HepG2 (cell line): ENCODE results near the gene MRPL42. TPM values are rescaled to one million over a fixed set of nuclear protein-coding genes. Genes with fewer than 3 reads are reported as not detected.

ENCODE experiments used
- ATAC-seq: fragments of 200-7000 bp; cut with Tn5 transposase; 3 replicates; pipeline ENCODE4 v1.9.1; 2020; ENCODE audit warnings: mild to moderate bottlenecking, moderate library complexity
- BruUV-seq: library from RNA; stranded (reverse); fragments of 400-500 nt; replicated peaks from 2 replicates; lab custom pipeline; 2021; lab: Mats Ljungman, UMichigan
- CTCF ChIA-PET: fragments of 300-600 bp; formaldehyde crosslinking; extraction: SDS; loops from one replicate; lab custom pipeline; 2021; ENCODE audit warnings: low total read pairs, inconsistent platforms, low intra/inter-chr PET ratio; lab: Yijun Ruan, JAX
- POLR2A ChIA-PET: fragments of 350-600 bp; sonication (Branson Sonifier 250); formaldehyde crosslinking; loops from one replicate; lab custom pipeline; 2020; ENCODE audit warnings: antibody characterized with exemption, inconsistent platforms; lab: Yijun Ruan, JAX
- DNase-seq: peaks from one replicate; pipeline ENCODE4 v3.0.0-alpha.2; 2015; ENCODE audit warnings: low spot score
- FAIRE-seq: peaks from 3 replicates; lab custom pipeline; 2011; peaks lifted over from hg19 to GRCh38; lab: Jason Lieb, UNC
- H2AFZ ChIP-seq: one replicate; pipeline ENCODE4 v1.6.1; 2011; ENCODE audit warnings: low read length, inconsistent platforms
- H3K27ac ChIP-seq: fragments of 300-600 bp; 3 replicates; pipeline ENCODE4 v1.8.0; 2011; ENCODE audit warnings: mixed run types, mild to moderate bottlenecking, mixed read lengths, low read length, inconsistent platforms; ENCODE audit not compliant: insufficient read depth; ENCODE audit errors: extremely low read length
- H3K27me3 ChIP-seq, 2 experiments: fragments of 200-600 bp in 1 of 2; 2 replicates in 1 of 2; 3 replicates in 1 of 2; pipeline versions ENCODE4 v1.6.0 to v1.8.0; 2011; ENCODE audit warnings: low read length in 2 of 2, mild to moderate bottlenecking in 2 of 2, moderate library complexity in 2 of 2, inconsistent platforms in 1 of 2; ENCODE audit not compliant: insufficient read depth in 2 of 2, control insufficient read depth in 1 of 2
- H3K36me3 ChIP-seq, 2 experiments: fragments of 200-600 bp in 1 of 2; replicated peaks in 1 of 2; 2 replicates in 1 of 2; 3 replicates in 1 of 2; pipeline versions ENCODE4 v1.5.1 to v1.8.0; 2011; ENCODE audit warnings: low read length in 2 of 2, inconsistent platforms in 1 of 2; ENCODE audit not compliant: insufficient read depth in 2 of 2, control insufficient read depth in 1 of 2
- H3K4me1 ChIP-seq: 2 replicates; pipeline ENCODE4 v1.5.1; 2012; ENCODE audit warnings: low read length, inconsistent platforms; ENCODE audit not compliant: insufficient read depth
- H3K4me2 ChIP-seq: 2 replicates; pipeline ENCODE4 v1.6.0; 2011; ENCODE audit warnings: low read depth, low read length, inconsistent platforms
- H3K4me3 ChIP-seq, 3 experiments: fragments of 200-600 bp in 1 of 3; sonication (generic), shearing (Covaris generic) in 1 of 3; replicated peaks in 1 of 3; 2 replicates each; pipeline ENCODE4 v1.5.1; 2011 to 2016; ENCODE audit warnings: low read length in 3 of 3, inconsistent platforms in 2 of 3, low read depth in 2 of 3, mild to moderate bottlenecking in 2 of 3, control low read depth in 1 of 3, mixed read lengths in 1 of 3; ENCODE audit not compliant: insufficient read depth in 1 of 3
- H3K79me2 ChIP-seq: one replicate; pipeline ENCODE4 v1.6.1; 2011; ENCODE audit warnings: low read length, inconsistent platforms; ENCODE audit not compliant: insufficient read depth
- H3K9ac ChIP-seq: 2 replicates; pipeline ENCODE4 v1.6.0; 2011; ENCODE audit warnings: mild to moderate bottlenecking, low read depth, low read length, inconsistent platforms; ENCODE audit not compliant: insufficient read depth
- H3K9me3 ChIP-seq: 2 replicates; pipeline ENCODE4 v1.5.1; 2012; ENCODE audit warnings: mild to moderate bottlenecking, low read length
- H4K20me1 ChIP-seq: 2 replicates; pipeline ENCODE4 v1.6.0; 2011; ENCODE audit warnings: inconsistent platforms, mild to moderate bottlenecking, low read length, moderate library complexity; ENCODE audit not compliant: insufficient read depth
- MXD4 ChIP-seq: IDR thresholded peaks from 2 replicates; pipeline ENCODE4 v1.6.1; 2016; ENCODE audit warnings: mild to moderate bottlenecking, missing biosample characterization, missing genetic modification reagents
- POLR2AphosphoS5 ChIP-seq: IDR thresholded peaks from 2 replicates; pipeline ENCODE4 v1.6.1; 2012; ENCODE audit warnings: low read depth, low read length
- ZBTB7B ChIP-seq: sonication (generic); formaldehyde crosslinking; IDR thresholded peaks from 2 replicates; pipeline ENCODE4 v1.4.0; 2020; ENCODE audit warnings: missing genetic modification reagents
- ZNF124 ChIP-seq: sonication (generic); formaldehyde crosslinking; IDR thresholded peaks from 2 replicates; pipeline ENCODE4 v1.4.0; 2020; ENCODE audit warnings: missing genetic modification reagents
- ZNF589 ChIP-seq: sonication (generic); formaldehyde crosslinking; conservative IDR thresholded peaks from 2 replicates; pipeline ENCODE4 v1.8.0; 2022; ENCODE audit warnings: mild to moderate bottlenecking, moderate library complexity, missing genetic modification reagents
- ZNF772 ChIP-seq: sonication (generic); formaldehyde crosslinking; IDR thresholded peaks from 2 replicates; pipeline ENCODE4 v1.5.0; 2020; ENCODE audit warnings: mild to moderate bottlenecking, missing genetic modification reagents
- WGBS: methylation state at CpG from one replicate; pipeline ENCODE4 v1.1.6; 2017; ENCODE audit warnings: low lambda C conversion rate; 5-methylcytosine and 5-hydroxymethylcytosine counted together
- in situ Hi-C: cut with HindIII; loops from 2 replicates; pipeline ENCODE4 v1.10.0; 2017; ENCODE audit warnings: low pct_unique_long_range_greater_than_20kb; ENCODE audit not compliant: extremely low pct_ligation_motif_present
- intact Hi-C: fragments of 100-400 bp; cut with micrococcal nuclease; formaldehyde crosslinking; loops from one replicate; pipeline ENCODE4 v1.10.0; 2022; ENCODE audit not compliant: unreplicated experiment
- polyA plus RNA-seq, 8 experiments: library from polyadenylated mRNA; depleted of rRNA in 3 of 8; stranded (reverse) in 7 of 8; unstranded in 1 of 8; fragments of >200 nt; fragmentation: Illumina TruSeq in 4 of 8; extraction: Trizol in 4 of 8; gene quantifications; 2 replicates each; pipeline versions ENCODE4 v1.2.1 to v1.2.3, GENCODE V29; 2011 to 2016; ENCODE audit warnings: low read depth in 4 of 8, missing spikeins in 1 of 8, mixed read lengths in 1 of 8; ENCODE audit not compliant: insufficient read depth in 1 of 8
- total RNA-seq, 5 experiments: library from RNA; depleted of rRNA; stranded (reverse); fragments of >200 nt; fragmentation: Illumina TruSeq; extraction: Trizol; gene quantifications; 2 replicates each; pipeline ENCODE4 v1.2.3, GENCODE V29; 2016; ENCODE audit warnings: low read depth in 1 of 5
- TF ChIP-seq, protein P1 (sequence below): sonication (generic); formaldehyde crosslinking; conservative IDR thresholded peaks from 2 replicates; pipeline ENCODE4 v1.4.0; 2020; ENCODE audit warnings: mild to moderate bottlenecking, missing genetic modification reagents, moderate library complexity
- TF ChIP-seq, protein P2 (sequence below): sonication (generic); formaldehyde crosslinking; conservative IDR thresholded peaks from 2 replicates; pipeline ENCODE4 v1.4.0; 2020; ENCODE audit warnings: missing genetic modification reagents
- TF ChIP-seq, protein P3 (sequence below): sonication (generic); formaldehyde crosslinking; IDR thresholded peaks from 2 replicates; pipeline ENCODE4 v1.4.0; 2020; ENCODE audit warnings: missing genetic modification reagents, borderline replicate concordance

Gene MRPL42
- total and polyA plus RNA-seq, 2 of the 13 experiments (the other 11 are each of a cell fraction or from before 2014, with no cell fraction given), result 93.3 to 148 TPM

DNA sequence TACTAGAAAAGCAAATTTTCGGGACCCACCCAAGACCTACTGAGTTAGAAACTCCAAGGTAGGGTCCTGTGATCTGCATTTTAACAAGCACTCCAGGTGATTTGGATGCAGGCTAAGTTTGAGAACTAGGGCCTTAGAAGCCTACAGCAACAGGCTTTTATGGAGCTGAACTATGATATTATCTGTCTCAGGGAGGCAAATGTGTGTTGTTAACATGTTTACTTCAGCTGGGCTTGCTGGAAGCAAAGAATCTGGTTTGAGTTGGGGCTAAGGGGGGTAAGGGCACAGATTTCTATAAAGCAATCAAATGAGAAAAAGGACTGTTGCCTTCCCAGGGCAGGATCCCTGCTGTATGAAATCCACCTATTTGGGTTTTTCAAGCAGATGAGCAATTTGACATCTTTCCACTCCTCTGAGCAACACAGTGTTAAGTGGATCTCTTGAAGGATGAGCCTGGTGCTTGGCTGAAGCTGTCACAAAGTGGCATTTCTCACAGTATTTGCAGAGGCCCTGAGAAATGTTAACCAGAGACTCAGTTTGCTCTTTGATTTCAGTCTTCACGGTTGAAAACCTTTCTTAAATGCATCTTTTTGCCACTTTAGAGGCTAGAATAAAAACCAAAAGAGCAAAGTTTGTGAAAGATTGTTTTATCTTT lies 68.9 kb downstream of the MRPL42 start:
- FAIRE-seq, result no peak
- peaks cover 6% of the 10 kb centered on the region for H3K4me1 ChIP-seq

DNA sequence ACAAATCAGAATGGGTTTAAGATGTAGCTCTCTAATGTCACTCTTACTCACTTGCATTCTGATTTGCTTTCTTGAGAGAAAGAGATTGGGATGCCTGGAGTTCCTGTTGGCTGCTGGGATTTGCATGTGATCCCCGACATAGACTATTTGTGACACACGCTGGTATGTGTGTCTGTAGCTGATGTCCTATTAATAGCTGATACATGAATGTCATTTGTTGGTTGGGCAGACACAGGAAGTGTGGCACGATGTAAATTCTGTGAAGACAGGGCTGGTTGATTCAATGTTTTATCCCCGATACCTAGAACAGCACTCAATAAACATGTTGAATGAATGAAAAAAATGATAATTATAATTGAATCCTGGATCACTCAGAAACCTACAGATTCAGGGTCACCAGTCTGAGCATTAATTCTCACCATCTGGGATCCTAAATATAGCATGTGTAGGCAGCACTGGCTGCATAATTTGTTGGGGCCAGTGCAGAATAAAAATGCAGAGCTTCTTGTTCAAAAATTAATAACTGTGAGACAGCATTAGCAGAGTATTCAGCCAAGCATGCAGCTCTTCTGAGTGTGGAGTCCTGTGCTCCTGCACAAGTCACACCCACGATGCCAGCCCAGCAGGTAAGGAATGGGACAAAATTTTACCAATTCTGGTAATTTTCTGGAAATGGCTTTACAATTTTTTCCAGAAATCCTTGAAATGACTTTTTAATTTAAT lies 69.6 kb downstream of the MRPL42 start:
- DNase-seq (no peak), FAIRE-seq (no peak), ATAC-seq (no peak)
- H3K36me3 ChIP-seq, result no peaks in the 10 kb centered on the region
- POLR2A ChIA-PET, result no interaction called here
- in situ Hi-C loops (no loop called here), intact Hi-C loops (no loop called here)
- H3K27ac ChIP-seq, result no peak overlapping the region
- peaks cover 0 to 3% of the 10 kb centered on the region in 2 experiments; a peak in 1 of 5 replicates for H3K27me3 ChIP-seq
- no peak overlapping the region for H3K4me2 ChIP-seq
- no peaks in the 10 kb centered on the region for H3K79me2 ChIP-seq
- H2AFZ ChIP-seq, result no peak overlapping the region
- no peaks in the 10 kb centered on the region for H4K20me1 ChIP-seq
- no peak overlapping the region for H3K4me3 ChIP-seq
- H3K9ac ChIP-seq, result no peak overlapping the region
- peaks cover 7% of the 10 kb centered on the region for H3K4me1 ChIP-seq
- no peaks in the 10 kb centered on the region for H3K9me3 ChIP-seq
- no TSS peak for BruUV-seq
- CTCF ChIA-PET, result no interaction called here
- 38% methylated on average over 5 of the region's 5 CpGs for WGBS
- TF ChIP-seq, protein P1, sequence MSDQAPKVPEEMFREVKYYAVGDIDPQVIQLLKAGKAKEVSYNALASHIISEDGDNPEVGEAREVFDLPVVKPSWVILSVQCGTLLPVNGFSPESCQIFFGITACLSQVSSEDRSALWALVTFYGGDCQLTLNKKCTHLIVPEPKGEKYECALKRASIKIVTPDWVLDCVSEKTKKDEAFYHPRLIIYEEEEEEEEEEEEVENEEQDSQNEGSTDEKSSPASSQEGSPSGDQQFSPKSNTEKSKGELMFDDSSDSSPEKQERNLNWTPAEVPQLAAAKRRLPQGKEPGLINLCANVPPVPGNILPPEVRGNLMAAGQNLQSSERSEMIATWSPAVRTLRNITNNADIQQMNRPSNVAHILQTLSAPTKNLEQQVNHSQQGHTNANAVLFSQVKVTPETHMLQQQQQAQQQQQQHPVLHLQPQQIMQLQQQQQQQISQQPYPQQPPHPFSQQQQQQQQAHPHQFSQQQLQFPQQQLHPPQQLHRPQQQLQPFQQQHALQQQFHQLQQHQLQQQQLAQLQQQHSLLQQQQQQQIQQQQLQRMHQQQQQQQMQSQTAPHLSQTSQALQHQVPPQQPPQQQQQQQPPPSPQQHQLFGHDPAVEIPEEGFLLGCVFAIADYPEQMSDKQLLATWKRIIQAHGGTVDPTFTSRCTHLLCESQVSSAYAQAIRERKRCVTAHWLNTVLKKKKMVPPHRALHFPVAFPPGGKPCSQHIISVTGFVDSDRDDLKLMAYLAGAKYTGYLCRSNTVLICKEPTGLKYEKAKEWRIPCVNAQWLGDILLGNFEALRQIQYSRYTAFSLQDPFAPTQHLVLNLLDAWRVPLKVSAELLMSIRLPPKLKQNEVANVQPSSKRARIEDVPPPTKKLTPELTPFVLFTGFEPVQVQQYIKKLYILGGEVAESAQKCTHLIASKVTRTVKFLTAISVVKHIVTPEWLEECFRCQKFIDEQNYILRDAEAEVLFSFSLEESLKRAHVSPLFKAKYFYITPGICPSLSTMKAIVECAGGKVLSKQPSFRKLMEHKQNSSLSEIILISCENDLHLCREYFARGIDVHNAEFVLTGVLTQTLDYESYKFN (CRISPR knock-in tag), result no peak
- no peak for TF ChIP-seq MXD4 (CRISPR knock-in tag)
- no peak for TF ChIP-seq ZBTB7B (CRISPR knock-in tag)
- TF ChIP-seq ZNF589, result no peak
- TF ChIP-seq, protein P2, sequence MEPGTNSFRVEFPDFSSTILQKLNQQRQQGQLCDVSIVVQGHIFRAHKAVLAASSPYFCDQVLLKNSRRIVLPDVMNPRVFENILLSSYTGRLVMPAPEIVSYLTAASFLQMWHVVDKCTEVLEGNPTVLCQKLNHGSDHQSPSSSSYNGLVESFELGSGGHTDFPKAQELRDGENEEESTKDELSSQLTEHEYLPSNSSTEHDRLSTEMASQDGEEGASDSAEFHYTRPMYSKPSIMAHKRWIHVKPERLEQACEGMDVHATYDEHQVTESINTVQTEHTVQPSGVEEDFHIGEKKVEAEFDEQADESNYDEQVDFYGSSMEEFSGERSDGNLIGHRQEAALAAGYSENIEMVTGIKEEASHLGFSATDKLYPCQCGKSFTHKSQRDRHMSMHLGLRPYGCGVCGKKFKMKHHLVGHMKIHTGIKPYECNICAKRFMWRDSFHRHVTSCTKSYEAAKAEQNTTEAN (CRISPR knock-in tag), result no peak
- TF ChIP-seq POLR2AphosphoS5, result no peak

More for the DNA sequence above, 68.9 kb downstream of the MRPL42 start:
- Histone ChIP-seq H3K4me3 (no peak overlapping the region), H3K27me3 (peaks cover 0 to 3% of the 10 kb centered on the region in 2 experiments; a peak in 1 of 5 replicates), H4K20me1 (no peaks in the 10 kb centered on the region), H3K9me3 (no peaks in the 10 kb centered on the region), H3K27ac (no peak overlapping the region), H3K79me2 (no peaks in the 10 kb centered on the region), H3K9ac (no peak overlapping the region), H2AFZ (no peak overlapping the region), H3K36me3 (no peaks in the 10 kb centered on the region)
- CTCF ChIA-PET, result no interaction called here
- intact Hi-C loops, result no loop called here
- ATAC-seq (no peak), DNase-seq (no peak)
- POLR2A ChIA-PET, result no interaction called here
- 11% methylated on average over 2 of the region's 2 CpGs for WGBS
- no TSS peak for BruUV-seq
- in situ Hi-C loops, result no loop called here
- TF ChIP-seq ZNF124 (CRISPR knock-in tag), result no peak
- no peak for TF ChIP-seq ZNF772 (CRISPR knock-in tag)
- TF ChIP-seq, protein P3, sequence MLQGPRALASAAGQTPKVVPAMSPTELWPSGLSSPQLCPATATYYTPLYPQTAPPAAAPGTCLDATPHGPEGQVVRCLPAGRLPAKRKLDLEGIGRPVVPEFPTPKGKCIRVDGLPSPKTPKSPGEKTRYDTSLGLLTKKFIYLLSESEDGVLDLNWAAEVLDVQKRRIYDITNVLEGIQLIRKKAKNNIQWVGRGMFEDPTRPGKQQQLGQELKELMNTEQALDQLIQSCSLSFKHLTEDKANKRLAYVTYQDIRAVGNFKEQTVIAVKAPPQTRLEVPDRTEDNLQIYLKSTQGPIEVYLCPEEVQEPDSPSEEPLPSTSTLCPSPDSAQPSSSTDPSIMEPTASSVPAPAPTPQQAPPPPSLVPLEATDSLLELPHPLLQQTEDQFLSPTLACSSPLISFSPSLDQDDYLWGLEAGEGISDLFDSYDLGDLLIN (CRISPR knock-in tag), result no peak
- TF ChIP-seq, all 625 proteins: peak for 0
- H3K4me2 ChIP-seq, result no peak overlapping the region
